ENCODE results near the gene CCDC197.

The CCDC197 gene

DNA sequence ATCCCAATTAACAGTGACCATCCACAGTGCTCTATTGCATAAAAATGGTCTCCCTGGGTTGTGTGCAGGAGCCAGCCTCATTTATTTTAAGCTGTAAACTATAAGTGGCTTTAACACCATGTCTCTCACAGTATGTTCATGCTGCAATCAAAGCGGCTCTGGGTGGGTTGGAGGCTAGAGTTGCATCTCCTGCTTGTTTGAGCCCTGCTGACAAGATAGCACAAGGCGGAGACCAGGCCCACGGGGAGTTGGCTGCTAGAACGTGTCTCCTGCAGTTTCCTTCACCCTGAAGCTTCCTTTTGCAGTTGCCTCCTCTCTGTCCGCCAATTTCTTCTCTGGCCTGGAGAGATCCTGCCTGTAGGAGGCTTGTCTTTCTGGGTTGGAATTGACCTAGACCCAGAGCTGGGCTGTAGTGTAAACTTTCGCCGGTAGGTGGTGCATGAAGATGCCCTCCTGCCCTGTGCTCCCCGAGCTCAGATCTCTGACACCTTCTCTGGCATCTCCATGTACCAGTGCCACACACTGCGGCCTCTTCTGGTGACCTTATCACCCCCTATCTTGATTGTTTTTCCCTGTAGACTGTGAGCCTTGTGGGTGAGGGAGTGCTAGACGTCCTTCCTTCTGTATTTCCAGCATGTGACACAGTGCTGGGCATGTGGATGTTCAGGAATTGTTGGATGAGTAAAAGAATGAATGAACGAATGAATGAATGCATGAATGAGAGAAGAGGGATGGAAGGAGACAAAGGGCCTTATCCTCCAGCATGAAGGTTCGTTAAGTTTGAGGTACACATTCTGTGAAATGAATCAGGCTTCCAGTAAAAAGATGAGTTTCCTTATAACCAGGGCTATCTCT is 39.4 kb downstream of the CCDC197 start:
- H3K4me3 ChIP-seq (ENCODE audit: low read length): no peak overlapping the region
- TF ChIP-seq, protein P1, sequence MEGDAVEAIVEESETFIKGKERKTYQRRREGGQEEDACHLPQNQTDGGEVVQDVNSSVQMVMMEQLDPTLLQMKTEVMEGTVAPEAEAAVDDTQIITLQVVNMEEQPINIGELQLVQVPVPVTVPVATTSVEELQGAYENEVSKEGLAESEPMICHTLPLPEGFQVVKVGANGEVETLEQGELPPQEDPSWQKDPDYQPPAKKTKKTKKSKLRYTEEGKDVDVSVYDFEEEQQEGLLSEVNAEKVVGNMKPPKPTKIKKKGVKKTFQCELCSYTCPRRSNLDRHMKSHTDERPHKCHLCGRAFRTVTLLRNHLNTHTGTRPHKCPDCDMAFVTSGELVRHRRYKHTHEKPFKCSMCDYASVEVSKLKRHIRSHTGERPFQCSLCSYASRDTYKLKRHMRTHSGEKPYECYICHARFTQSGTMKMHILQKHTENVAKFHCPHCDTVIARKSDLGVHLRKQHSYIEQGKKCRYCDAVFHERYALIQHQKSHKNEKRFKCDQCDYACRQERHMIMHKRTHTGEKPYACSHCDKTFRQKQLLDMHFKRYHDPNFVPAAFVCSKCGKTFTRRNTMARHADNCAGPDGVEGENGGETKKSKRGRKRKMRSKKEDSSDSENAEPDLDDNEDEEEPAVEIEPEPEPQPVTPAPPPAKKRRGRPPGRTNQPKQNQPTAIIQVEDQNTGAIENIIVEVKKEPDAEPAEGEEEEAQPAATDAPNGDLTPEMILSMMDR (conservative IDR thresholded peaks at IDR 0.05; ENCODE audit: low read depth, low read length): peak; percentile 86
- DNase-seq (ENCODE audit: low read depth): no peak

DNA sequence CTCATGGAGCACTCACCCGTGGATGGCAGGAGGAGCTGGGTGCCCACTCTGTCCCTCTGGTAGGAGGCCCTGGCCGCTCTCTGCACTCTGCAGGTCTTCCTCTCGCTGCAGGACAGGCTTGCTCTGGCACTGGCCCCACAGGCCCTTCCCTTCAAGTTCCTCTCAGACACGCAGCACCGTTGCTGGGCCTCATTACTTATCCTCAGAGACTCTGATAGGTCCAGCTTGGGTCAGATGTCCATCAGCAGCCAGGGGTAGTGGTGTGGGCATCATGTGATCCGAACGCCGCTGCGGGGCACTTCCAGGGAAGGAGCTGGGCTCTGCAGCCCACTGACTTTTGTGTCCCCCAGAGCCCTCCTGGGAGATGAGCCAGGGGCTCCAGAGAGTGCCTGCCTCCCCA is 40.9 kb downstream of the CCDC197 start:
- H3K4me3 ChIP-seq (ENCODE audit: low read length): no peak overlapping the region
- DNase-seq (ENCODE audit: low read depth): no peak
- TF ChIP-seq, protein P1 (conservative IDR thresholded peaks at IDR 0.05; ENCODE audit: low read depth, low read length): no peak

GRCh38 chr14:94038510-94038909 is 41.4 kb downstream of the CCDC197 start:
- H3K4me3 ChIP-seq (ENCODE audit: low read length): no peak overlapping the region
- no peak for DNase-seq (ENCODE audit: low read depth)
- TF ChIP-seq, protein P1 (conservative IDR thresholded peaks at IDR 0.05; ENCODE audit: low read depth, low read length): no peak

DNA sequence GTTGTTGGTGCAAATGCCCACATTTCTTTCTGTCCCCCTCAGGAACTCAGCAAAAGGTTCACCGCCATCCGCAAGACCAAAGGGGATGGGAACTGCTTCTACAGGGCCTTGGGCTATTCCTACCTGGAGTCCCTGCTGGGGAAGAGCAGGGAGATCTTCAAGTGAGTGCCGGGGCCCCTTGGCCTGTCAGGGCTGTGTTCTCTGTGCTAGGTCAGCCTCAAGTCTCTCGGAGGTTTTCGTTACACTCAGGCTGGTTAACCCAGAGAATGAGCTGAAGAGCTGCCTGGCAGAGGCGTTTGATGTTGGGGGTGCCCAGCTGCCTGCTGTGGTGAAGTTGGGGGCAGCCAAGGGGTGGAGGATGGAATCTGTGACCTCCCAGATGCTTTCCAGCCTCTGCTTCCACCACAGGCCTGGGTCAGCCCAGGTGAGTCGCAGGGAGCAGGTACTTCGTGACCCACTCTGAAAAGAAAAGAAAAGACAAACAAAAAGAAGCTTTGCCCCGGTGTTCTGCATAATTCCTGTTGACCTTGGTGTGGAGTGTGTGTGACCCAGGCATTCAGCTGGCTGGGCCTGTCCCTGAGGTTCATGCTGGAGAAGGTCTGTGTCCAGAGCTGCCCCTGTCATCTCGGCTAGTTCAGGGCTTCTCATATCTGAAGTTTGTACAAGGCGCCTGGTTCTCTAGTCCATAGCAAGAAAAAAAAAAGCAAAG is 42.0 kb downstream of the CCDC197 start:
- TF ChIP-seq, protein P1 (conservative IDR thresholded peaks at IDR 0.05; ENCODE audit: low read depth, low read length): no peak
- H3K4me3 ChIP-seq (ENCODE audit: low read length): no peak overlapping the region
- DNase-seq (ENCODE audit: low read depth): no peak

- no peak for DNase-seq (ENCODE audit: low read depth)
- TF ChIP-seq, protein P1 (conservative IDR thresholded peaks at IDR 0.05; ENCODE audit: low read depth, low read length): no peak
- H3K4me3 ChIP-seq (ENCODE audit: low read length): no peak overlapping the region
Measured at GRCh38 chr14:94040247-94040646, 43.1 kb downstream of the CCDC197 start.

DNA sequence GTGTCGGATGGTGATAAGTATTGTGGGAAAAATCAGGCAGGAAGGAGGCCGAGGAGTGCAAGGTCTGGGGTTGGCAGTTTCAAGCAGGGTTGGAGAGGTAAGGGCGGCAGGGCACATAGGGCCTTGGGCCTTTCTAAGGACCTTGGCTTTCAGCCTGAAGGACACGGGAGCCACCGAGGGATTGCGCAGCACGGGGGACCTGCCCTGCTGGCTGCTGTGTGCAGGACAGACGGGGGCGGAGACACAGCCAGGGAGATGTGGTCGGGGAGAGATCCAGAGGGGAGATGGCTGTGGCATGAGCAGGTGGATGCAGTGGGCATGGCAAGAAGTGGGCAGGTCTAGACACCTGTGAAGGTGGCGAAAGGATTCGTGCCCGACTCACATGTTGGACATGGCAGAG is 43.7 kb downstream of the CCDC197 start:
- DNase-seq (ENCODE audit: low read depth): no peak
- H3K4me3 ChIP-seq (ENCODE audit: low read length): no peak overlapping the region
- TF ChIP-seq, protein P1 (conservative IDR thresholded peaks at IDR 0.05; ENCODE audit: low read depth, low read length): no peak
